Upper lobe of left lung (tissue), 4 donors: ENCODE results near the gene YPEL3.

ENCODE experiments used
- EP300 ChIP-seq, 4 donors: sonication (generic); formaldehyde crosslinking; IDR thresholded peaks; one replicate each; pipeline ENCODE4 v1.5.1; 2017; ENCODE audit warnings: antibody characterized with exemption in 4 of 4, control low read depth in 2 of 4
- POLR2AphosphoS5 ChIP-seq, 2 donors: sonication (generic); formaldehyde crosslinking; IDR thresholded peaks; one replicate each; pipeline ENCODE4 v1.5.1; 2017; ENCODE audit warnings: antibody characterized with exemption in 2 of 2
- TF ChIP-seq, protein P1 (sequence below), 6 experiments: fragments of 450-650 bp in 4 of 6; fragments of 200-600 bp in 2 of 6; sonication (generic) in 2 of 6; IDR thresholded peaks; one replicate each; pipeline ENCODE4 v1.5.1; 2016 to 2019; ENCODE audit warnings: antibody characterized with exemption in 6 of 6

DNA sequence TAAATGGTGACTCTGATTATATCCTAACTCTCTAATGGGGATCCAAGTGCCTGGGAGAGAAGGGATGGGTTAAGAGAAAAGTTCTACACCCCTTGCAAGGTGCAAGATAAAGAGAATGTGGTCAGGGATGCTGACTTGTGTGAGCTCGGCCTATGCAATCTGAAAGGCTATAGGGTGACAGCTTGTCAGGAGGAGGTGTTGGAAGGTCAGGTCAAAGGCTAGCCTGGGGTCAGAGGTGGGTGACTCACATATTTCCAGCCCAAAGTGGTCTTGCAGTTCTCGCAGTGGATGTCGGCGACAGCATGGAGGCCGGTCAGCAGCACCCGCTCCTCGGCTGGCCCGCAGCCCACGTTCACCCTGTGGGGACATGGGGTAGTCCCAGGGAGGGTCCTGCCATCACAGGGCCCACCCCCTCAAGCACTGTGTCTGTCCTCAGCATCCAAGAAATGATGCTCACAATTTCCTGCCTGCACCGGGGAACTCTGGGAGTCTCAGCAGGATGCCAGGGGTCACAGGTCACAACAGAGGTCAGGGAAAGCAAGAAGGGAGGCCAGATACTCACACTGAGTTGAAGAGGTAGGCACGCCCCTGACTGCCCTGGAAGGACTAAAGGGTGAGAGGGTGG, 1.4 kb downstream of the YPEL3 start:
- TF ChIP-seq, protein P1, sequence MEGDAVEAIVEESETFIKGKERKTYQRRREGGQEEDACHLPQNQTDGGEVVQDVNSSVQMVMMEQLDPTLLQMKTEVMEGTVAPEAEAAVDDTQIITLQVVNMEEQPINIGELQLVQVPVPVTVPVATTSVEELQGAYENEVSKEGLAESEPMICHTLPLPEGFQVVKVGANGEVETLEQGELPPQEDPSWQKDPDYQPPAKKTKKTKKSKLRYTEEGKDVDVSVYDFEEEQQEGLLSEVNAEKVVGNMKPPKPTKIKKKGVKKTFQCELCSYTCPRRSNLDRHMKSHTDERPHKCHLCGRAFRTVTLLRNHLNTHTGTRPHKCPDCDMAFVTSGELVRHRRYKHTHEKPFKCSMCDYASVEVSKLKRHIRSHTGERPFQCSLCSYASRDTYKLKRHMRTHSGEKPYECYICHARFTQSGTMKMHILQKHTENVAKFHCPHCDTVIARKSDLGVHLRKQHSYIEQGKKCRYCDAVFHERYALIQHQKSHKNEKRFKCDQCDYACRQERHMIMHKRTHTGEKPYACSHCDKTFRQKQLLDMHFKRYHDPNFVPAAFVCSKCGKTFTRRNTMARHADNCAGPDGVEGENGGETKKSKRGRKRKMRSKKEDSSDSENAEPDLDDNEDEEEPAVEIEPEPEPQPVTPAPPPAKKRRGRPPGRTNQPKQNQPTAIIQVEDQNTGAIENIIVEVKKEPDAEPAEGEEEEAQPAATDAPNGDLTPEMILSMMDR (IDR thresholded peaks at IDR 0.05), result no peak
- TF ChIP-seq EP300 (IDR thresholded peaks at IDR 0.05) (no peak), POLR2AphosphoS5 (IDR thresholded peaks at IDR 0.05) (no peak)
